Activated naive CD4-positive, alpha-beta T cell treated with anti-CD3 and anti-CD28 coated beads, Interleukin-2, amount 50 U/mL, for 72 hours (primary cell): Measurements from ENCODE around the gene WBP2NL. TPM values are rescaled to one million over a fixed set of nuclear protein-coding genes. Genes with fewer than 3 reads are reported as not detected.
"Not testable (repeated sequence)": the region's sequence is repeated elsewhere in the genome, so short reads cannot be mapped to it uniquely, and the experiment has no call there.

Source experiments
- ATAC-seq, 2 donors: fragments of 150-1000 bp; cut with Tn5 transposase; 2 replicates each; pipeline ENCODE4 v1.10.0; 2021; ENCODE audit warnings: mild to moderate bottlenecking in 2 of 2, moderate library complexity in 2 of 2
- DNase-seq, 2 donors: peaks; one replicate each; pipeline ENCODE4 v3.0.0; 2021 to 2022; ENCODE audit warnings: low spot score in 2 of 2
- H3K27ac Mint-ChIP-seq, 2 donors: one replicate each; pipeline ENCODE4 v1.8.0; 2022; ENCODE audit warnings: mild to moderate bottlenecking in 2 of 2, mixed read lengths in 2 of 2
- H3K36me3 Mint-ChIP-seq, 2 donors: one replicate each; pipeline ENCODE4 v1.8.0; 2022; ENCODE audit warnings: mixed read lengths in 2 of 2
- H3K9me3 Mint-ChIP-seq, 2 donors: one replicate each; pipeline ENCODE4 v1.8.0; 2022; ENCODE audit warnings: mixed read lengths in 2 of 2
- total RNA-seq, 2 donors: library from RNA; stranded (reverse); gene quantifications; one replicate each; pipeline ENCODE4 v1.2.3, GENCODE V29; 2022

The WBP2NL gene
- total RNA-seq, 2 donors from 2014 or later: 0.39 to 0.47 TPM

GRCh38 chr22:42056757-42057511 lies 58.3 kb downstream of the WBP2NL start:
- Mint-ChIP-seq H3K36me3 (peaks cover 29 to 34% of the 10 kb centered on the region in 2 donors), H3K27ac (no peak overlapping the region), H3K9me3 (peaks cover 12 to 24% of the 10 kb centered on the region in 2 donors)
- ATAC-seq (no peak), DNase-seq (no peak)

- Mint-ChIP-seq H3K27ac (no peak overlapping the region), H3K36me3 (peaks cover 38 to 53% of the 10 kb centered on the region in 2 donors), H3K9me3 (peaks cover 12 to 24% of the 10 kb centered on the region in 2 donors)
- DNase-seq: no peak
- no peak for ATAC-seq
Measured at GRCh38 chr22:42060489-42060888, 61.9 kb downstream of the WBP2NL start.

- DNase-seq (no peak), ATAC-seq (no peak)
- H3K36me3 Mint-ChIP-seq: peaks cover 38 to 56% of the 10 kb centered on the region in 2 donors
- H3K27ac Mint-ChIP-seq: no peak overlapping the region
- H3K9me3 Mint-ChIP-seq: peaks cover 12 to 24% of the 10 kb centered on the region in 2 donors
Measured at GRCh38 chr22:42061041-42061440, 62.5 kb downstream of the WBP2NL start.

GRCh38 chr22:42062506-42063170 lies 64.0 kb downstream of the WBP2NL start:
- peaks cover 6 to 9% of the 10 kb centered on the region in 2 donors for H3K9me3 Mint-ChIP-seq
- H3K27ac Mint-ChIP-seq: peak overlapping the region in 1 of 2 donors; percentile 38
- peaks cover 36 to 44% of the 10 kb centered on the region in 2 donors for H3K36me3 Mint-ChIP-seq
- DNase-seq (no peak), ATAC-seq (no peak)

GRCh38 chr22:42064629-42065028 lies 66.0 kb downstream of the WBP2NL start:
- no peak for DNase-seq
- ATAC-seq: no peak
- Mint-ChIP-seq H3K36me3 (peaks cover 19 to 26% of the 10 kb centered on the region in 2 donors), H3K27ac (no peak overlapping the region), H3K9me3 (no peaks in the 10 kb centered on the region)

- H3K9me3 Mint-ChIP-seq: no peaks in the 10 kb centered on the region
- H3K27ac Mint-ChIP-seq: peak overlapping the region in 1 of 2 donors; percentile 95
- H3K36me3 Mint-ChIP-seq: peaks cover 16 to 22% of the 10 kb centered on the region in 2 donors
- DNase-seq (no peak), ATAC-seq (no peak)
Measured at GRCh38 chr22:42065438-42066125, 67.0 kb downstream of the WBP2NL start.

GRCh38 chr22:42066126-42066761 lies 67.7 kb downstream of the WBP2NL start:
- Mint-ChIP-seq H3K9me3 (no peaks in the 10 kb centered on the region), H3K27ac (peak overlapping the region in 1 of 2 donors; percentile 36), H3K36me3 (peaks cover 16 to 22% of the 10 kb centered on the region in 2 donors)
- ATAC-seq (no peak), DNase-seq (no peak)

DNA sequence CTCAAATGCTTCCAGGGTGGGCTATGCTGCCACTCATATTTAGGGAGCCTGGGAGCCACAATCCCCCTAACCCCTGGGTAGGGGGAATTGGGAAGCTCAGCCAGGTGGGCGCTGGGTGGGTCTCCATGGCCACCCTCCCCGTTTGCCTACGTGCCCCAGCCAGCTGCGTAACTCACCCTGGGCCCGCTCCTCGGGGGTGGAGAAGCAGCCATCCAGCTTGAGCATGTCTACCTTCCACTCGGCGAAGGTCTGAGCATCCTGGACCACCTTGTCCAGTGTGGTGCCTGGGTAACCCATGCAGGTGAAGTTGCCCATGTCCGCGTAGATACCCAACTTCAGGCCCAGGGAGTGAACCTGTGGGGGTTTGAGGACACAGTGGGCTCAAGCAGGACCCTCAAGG lies 68.3 kb downstream of the WBP2NL start:
- Mint-ChIP-seq H3K9me3 (no peaks in the 10 kb centered on the region), H3K27ac (no peak overlapping the region), H3K36me3 (peaks cover 16 to 22% of the 10 kb centered on the region in 2 donors)
- DNase-seq (no peak), ATAC-seq (no peak)

DNA sequence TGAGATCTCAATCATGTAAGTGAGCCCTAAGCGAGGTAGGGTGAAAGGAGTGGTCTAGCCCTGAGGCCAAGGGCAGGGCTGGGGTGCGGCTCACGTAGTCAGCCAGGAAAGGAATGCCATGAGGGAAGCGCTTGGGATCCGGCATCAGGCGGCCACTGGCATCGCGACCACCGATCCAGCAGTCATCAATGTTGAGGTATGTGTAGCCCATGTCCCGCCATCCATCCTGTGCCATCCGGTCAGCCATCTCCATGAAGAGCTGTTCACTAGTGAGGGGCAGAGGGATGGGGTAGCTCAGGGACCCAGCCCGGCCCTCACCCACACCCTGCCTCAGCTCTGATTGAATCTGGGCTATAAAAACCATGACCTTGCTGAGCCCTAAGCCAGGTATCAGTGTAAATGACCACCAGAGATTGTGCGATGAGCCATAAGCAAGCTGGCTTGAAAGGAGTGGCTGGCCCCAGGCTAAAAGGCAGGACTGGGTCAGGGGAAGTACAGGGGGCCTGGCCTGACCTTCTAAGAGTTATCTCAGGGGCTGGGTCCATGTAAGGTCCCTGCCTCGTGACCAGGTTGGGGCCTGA lies 69.2 kb downstream of the WBP2NL start:
- Mint-ChIP-seq H3K27ac (no peak overlapping the region), H3K9me3 (no peaks in the 10 kb centered on the region), H3K36me3 (peaks cover 11 to 18% of the 10 kb centered on the region in 2 donors)
- ATAC-seq (no peak), DNase-seq (no peak)

DNA sequence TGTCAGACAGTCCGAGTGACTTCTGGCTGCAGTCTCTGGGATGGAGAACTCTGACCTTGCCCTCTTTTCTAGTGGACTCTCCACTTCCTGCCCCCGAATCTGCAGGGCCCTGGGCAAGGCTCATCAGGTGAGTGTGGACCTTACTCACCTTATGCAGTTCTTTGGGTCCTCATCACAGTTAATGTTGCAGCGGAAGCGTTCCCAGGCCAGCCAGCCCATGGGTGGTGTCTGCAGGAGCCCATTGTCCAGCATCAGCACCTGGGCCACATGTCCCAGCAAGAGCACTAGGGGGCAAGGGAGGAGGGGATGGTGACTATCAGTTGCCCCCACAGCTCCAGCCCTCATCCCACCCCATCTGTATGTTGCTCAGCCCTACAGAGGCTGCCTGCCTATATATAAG lies 69.7 kb downstream of the WBP2NL start:
- Mint-ChIP-seq H3K36me3 (peaks cover 7 to 13% of the 10 kb centered on the region in 2 donors), H3K27ac (no peak overlapping the region), H3K9me3 (no peaks in the 10 kb centered on the region)
- ATAC-seq: no peak
- DNase-seq: no peak

- DNase-seq (no peak), ATAC-seq (no peak)
- peak overlapping the region; percentile 79 to 90 for H3K27ac Mint-ChIP-seq
- no peaks in the 10 kb centered on the region for H3K9me3 Mint-ChIP-seq
- peaks cover 7 to 11% of the 10 kb centered on the region in 2 donors for H3K36me3 Mint-ChIP-seq
Measured at GRCh38 chr22:42069801-42070516, 71.4 kb downstream of the WBP2NL start.

DNA sequence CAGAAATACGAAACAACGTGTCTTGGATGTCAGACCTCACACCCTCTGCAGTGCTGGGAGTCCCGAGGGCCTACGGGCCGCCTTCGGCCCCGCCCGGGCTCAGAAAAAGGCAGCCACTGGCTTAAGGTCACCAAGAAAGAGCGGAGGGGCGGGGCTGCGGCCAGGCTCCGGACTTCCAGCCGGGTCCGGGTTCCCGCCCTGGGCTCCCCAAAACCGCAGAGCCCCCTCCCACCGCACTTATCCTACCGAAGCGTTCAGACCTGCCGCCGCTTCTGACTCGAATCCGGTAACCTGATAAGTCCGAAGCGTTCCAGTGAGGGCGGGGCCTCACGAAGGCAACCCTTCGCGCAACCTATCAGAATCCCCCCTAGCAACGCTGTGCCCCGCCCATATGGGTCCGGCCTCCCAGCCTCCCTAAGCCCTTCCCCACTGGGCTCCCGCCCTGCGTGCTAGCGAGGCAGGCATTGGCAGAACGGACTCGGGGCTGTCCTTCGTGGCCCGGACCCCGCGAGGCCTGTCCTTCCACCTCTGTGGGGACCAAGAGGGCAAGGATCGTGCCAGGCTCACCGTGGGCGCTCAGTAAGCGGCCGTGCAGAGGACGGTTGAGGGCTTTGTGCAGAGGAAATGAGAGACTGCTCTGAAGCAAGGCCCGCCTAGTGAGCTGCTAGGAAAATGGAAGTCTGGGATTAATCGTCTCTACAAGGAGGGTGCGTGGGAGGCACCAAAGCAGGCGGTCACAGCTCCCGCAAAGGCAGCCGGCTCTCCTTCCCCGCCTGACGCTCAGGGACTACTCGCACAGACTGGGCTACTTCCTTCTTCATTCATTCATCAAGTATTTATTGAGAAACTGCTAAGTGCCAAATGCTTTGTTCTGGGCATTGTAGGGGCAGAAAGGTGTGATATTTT lies 72.2 kb downstream of the WBP2NL start, which contains the start of gene NAGA:
Gene NAGA (minus strand): TSS at position 296 of the 906 bp plus-strand sequence. CDS start 515 bp downstream, outside the sequence.
- H3K9me3 Mint-ChIP-seq: no peaks in the 10 kb centered on the region
- DNase-seq (peak; percentile 93 to 95), ATAC-seq (peak; percentile 93 to 98)
- peaks cover 7 to 11% of the 10 kb centered on the region in 2 donors for H3K36me3 Mint-ChIP-seq
- peak within 1 kb of the TSS; percentile 79 to 90 for H3K27ac Mint-ChIP-seq

DNA sequence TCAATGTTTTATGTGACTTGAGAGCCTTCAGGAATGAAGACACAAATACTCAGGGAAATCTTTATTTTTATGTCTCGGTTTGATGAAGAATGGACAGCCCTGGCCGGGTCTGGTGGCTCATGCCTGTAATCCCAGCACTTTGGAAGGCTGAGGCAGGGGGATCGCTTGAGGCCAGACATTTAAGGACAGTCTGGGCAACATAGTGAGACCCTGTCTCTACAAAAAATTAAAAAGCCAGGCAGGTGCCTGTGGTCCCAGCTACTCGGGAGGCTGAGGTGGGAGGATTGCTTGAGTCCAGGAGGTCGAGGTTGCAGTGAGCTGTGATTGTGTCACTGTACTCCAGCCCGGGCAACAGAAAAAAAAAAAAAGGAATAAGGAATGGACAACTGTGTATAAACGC lies 72.9 kb downstream of the WBP2NL start:
- Mint-ChIP-seq H3K36me3 (peaks cover 7 to 15% of the 10 kb centered on the region in 2 donors), H3K27ac (peak overlapping the region in 1 of 2 donors; percentile 90)
- not testable (repeated sequence) for ATAC-seq, DNase-seq, H3K9me3 Mint-ChIP-seq

DNA sequence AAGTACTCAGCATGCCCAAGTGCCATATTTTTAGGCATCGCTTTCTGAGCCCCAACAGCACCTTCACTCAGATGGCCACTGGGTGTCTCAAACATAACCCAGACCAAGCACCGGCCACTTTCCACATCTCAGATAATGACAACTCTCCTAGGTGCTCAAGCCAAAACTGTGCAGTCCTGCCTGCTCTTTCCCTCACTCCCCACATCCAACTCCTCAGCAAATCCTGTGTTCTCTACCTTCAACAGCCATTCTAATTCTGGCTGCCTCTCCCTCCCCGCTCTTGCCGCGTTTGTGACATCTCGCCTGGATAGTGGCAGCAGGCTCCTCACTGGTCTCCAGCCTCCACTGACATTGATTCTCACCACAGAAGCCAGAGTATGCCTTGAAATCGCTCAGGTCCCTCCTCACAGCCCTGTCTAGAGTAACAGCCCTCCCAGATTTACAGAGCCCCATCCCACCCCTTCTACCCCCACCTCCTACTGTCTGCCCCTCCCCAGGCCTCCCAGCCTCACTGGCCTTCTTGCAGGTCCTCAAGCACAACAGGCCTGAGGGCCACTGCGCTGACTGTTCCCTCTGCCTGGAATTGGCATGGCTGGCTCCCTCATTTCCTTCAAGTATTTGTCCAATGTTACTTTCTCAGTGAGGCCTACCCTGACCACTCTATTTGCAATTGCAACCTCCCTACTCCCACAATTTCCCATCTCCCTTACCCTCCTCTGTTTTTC lies 74.2 kb downstream of the WBP2NL start:
- ATAC-seq: no peak
- no peak for DNase-seq
- peaks cover under 1 to 15% of the 10 kb centered on the region in 2 donors for H3K36me3 Mint-ChIP-seq
- peak overlapping the region; percentile 4 to 62 for H3K27ac Mint-ChIP-seq
- H3K9me3 Mint-ChIP-seq: no peaks in the 10 kb centered on the region
